ENCODE data around the gene FANCC.

DNA sequence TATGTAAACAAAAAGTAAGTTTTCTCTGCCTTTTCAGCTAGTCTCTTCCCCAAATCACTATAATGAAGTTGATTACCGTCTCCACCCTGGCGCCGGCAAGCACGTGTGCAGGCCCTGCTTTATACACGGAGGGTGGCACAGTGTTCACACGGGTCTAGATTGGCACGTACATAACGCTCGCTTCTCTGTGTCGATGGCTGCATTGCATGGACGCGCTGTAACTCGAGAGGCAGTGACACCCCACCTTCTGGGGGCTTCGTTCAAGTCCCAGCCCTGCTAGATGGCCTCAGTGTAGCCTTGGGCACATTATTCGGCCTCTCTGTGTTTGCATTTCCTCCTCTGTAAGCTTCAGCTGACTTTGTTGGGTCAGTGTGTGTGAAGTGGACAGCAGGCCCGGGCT, 223.9 kb downstream of the FANCC start:
- TF ChIP-seq, protein P1, sequence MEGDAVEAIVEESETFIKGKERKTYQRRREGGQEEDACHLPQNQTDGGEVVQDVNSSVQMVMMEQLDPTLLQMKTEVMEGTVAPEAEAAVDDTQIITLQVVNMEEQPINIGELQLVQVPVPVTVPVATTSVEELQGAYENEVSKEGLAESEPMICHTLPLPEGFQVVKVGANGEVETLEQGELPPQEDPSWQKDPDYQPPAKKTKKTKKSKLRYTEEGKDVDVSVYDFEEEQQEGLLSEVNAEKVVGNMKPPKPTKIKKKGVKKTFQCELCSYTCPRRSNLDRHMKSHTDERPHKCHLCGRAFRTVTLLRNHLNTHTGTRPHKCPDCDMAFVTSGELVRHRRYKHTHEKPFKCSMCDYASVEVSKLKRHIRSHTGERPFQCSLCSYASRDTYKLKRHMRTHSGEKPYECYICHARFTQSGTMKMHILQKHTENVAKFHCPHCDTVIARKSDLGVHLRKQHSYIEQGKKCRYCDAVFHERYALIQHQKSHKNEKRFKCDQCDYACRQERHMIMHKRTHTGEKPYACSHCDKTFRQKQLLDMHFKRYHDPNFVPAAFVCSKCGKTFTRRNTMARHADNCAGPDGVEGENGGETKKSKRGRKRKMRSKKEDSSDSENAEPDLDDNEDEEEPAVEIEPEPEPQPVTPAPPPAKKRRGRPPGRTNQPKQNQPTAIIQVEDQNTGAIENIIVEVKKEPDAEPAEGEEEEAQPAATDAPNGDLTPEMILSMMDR (IDR thresholded peaks at IDR 0.05; ENCODE audit: borderline replicate concordance, extremely low read depth, low read length, poor library complexity, severe bottlenecking): no peak
- TF ChIP-seq EZH2 (IDR thresholded peaks at IDR 0.05; ENCODE audit: borderline replicate concordance, low read depth, low read length, severe bottlenecking): no peak

Data from DND-41 (cell line).